Neural cell (in vitro differentiated cells): Measurements from ENCODE around the gene CNN1. TPM values are rescaled to one million over a fixed set of nuclear protein-coding genes. Genes with fewer than 3 reads are reported as not detected.

ENCODE experiments used
- H2AFZ ChIP-seq: fragments of 200-600, 300-800 bp; sonication (generic), shearing (Covaris generic); 2 replicates; pipeline ENCODE4 v1.6.0; 2014; ENCODE audit warnings: low read depth, mild to moderate bottlenecking, antibody characterized with exemption, low read length, moderate library complexity
- H3F3A ChIP-seq: fragments of 200-600 bp; shearing (Covaris generic); 2 replicates; pipeline ENCODE4 v1.6.1; 2016; ENCODE audit warnings: mild to moderate bottlenecking, moderate library complexity, mixed read lengths, antibody characterized with exemption, low read length; ENCODE audit not compliant: insufficient read depth, poor library complexity, severe bottlenecking
- H3K27ac ChIP-seq: fragments of 200-600, 300-800 bp; sonication (generic), shearing (Covaris generic); 2 replicates; pipeline ENCODE4 v1.5.1; 2014; ENCODE audit warnings: mild to moderate bottlenecking, low read length, moderate library complexity
- H3K27me3 ChIP-seq: fragments of 300-800, 200-600 bp; sonication (generic), shearing (Covaris generic); 2 replicates; pipeline ENCODE4 v1.6.0; 2014; ENCODE audit warnings: mild to moderate bottlenecking, low read depth, low read length, moderate library complexity; ENCODE audit not compliant: insufficient read depth
- H3K36me3 ChIP-seq: fragments of 300-800, 200-600 bp; sonication (generic), shearing (Covaris generic); 2 replicates; pipeline ENCODE4 v1.5.1; 2014; ENCODE audit warnings: mild to moderate bottlenecking, antibody characterized with exemption, low read length, moderate library complexity; ENCODE audit not compliant: insufficient read depth
- H3K4me2 ChIP-seq: fragments of 300-800, 200-600 bp; sonication (generic), shearing (Covaris generic); 2 replicates; pipeline ENCODE4 v1.6.0; 2014; ENCODE audit warnings: mild to moderate bottlenecking, low read length
- H3K4me3 ChIP-seq: fragments of 300-800, 200-600 bp; sonication (generic), shearing (Covaris generic); 2 replicates; pipeline ENCODE4 v1.5.1; 2014; ENCODE audit warnings: mild to moderate bottlenecking, low read length, moderate library complexity
- H3K79me2 ChIP-seq: fragments of 200-600 bp; shearing (Covaris generic); replicated peaks from 2 replicates; pipeline ENCODE4 v1.6.0; 2014; ENCODE audit warnings: mild to moderate bottlenecking, low read length, moderate library complexity; ENCODE audit not compliant: insufficient read depth
- H3K9ac ChIP-seq: fragments of 300-800, 200-600 bp; sonication (generic), shearing (Covaris generic); 2 replicates; pipeline ENCODE4 v1.6.1; 2016; ENCODE audit warnings: mild to moderate bottlenecking, low read length, mixed read lengths
- H3K9me2 ChIP-seq: fragments of 200-600 bp; shearing (Covaris generic); 2 replicates; pipeline ENCODE4 v1.6.1; 2016; ENCODE audit warnings: mild to moderate bottlenecking, low read length, mixed read lengths; ENCODE audit not compliant: insufficient read depth
- H3K9me3 ChIP-seq: fragments of 200-600, 300-800 bp; sonication (generic), shearing (Covaris generic); 2 replicates; pipeline ENCODE4 v1.6.1; 2016; ENCODE audit warnings: mild to moderate bottlenecking, mixed run types, low read length, moderate library complexity, mixed read lengths
- H4K20me1 ChIP-seq: fragments of 200-600 bp; shearing (Covaris generic); 2 replicates; pipeline ENCODE4 v1.6.1; 2016; ENCODE audit warnings: mild to moderate bottlenecking, mixed run types; ENCODE audit not compliant: insufficient read depth
- EP300 ChIP-seq: fragments of 450-650 bp; conservative IDR thresholded peaks from 2 replicates; pipeline ENCODE4 v1.6.1; 2014; ENCODE audit warnings: antibody characterized with exemption, mild to moderate bottlenecking, moderate library complexity; ENCODE audit not compliant: poor library complexity, severe bottlenecking
- EZH2 ChIP-seq: fragments of 200-600, 300-800 bp; shearing (Covaris generic), sonication (generic); IDR thresholded peaks from 2 replicates; pipeline ENCODE4 v1.6.1; 2014; ENCODE audit warnings: antibody characterized with exemption, low read length, borderline replicate concordance, mild to moderate bottlenecking; ENCODE audit not compliant: insufficient read depth, poor library complexity, severe bottlenecking
- MXI1 ChIP-seq: fragments of 450-650 bp; conservative IDR thresholded peaks from 2 replicates; pipeline ENCODE4 v1.6.1; 2014; ENCODE audit warnings: antibody characterized with exemption, mild to moderate bottlenecking; ENCODE audit not compliant: poor library complexity, severe bottlenecking
- POLR2AphosphoS5 ChIP-seq: IDR thresholded peaks from 2 replicates; pipeline ENCODE4 v1.6.1; 2012
- RAD21 ChIP-seq: fragments of 450-650 bp; conservative IDR thresholded peaks from 2 replicates; pipeline ENCODE4 v1.6.1; 2014; ENCODE audit warnings: antibody characterized with exemption, mild to moderate bottlenecking, moderate library complexity
- SMC3 ChIP-seq: fragments of 450-650 bp; conservative IDR thresholded peaks from 2 replicates; pipeline ENCODE4 v1.6.1; 2014; ENCODE audit warnings: antibody characterized with exemption, mild to moderate bottlenecking, moderate library complexity; ENCODE audit not compliant: poor library complexity
- TAF1 ChIP-seq: IDR thresholded peaks from 2 replicates; pipeline ENCODE4 v1.6.1; 2012; ENCODE audit warnings: low read depth
- polyA plus RNA-seq: library from polyadenylated mRNA; depleted of rRNA; stranded (reverse); fragments of >200 nt; gene quantifications from 2 replicates; pipeline ENCODE4 v1.2.3, GENCODE V29; 2014
- TF ChIP-seq, protein P1 (sequence below): fragments of 450-650 bp; IDR thresholded peaks from 2 replicates; pipeline ENCODE4 v1.5.1; 2014; ENCODE audit warnings: antibody characterized with exemption, mild to moderate bottlenecking, moderate library complexity; ENCODE audit not compliant: poor library complexity, severe bottlenecking
- TF ChIP-seq, protein P2 (sequence below): IDR thresholded peaks from 2 replicates; pipeline ENCODE4 v1.6.1; 2012; ENCODE audit warnings: borderline replicate concordance

CNN1 gene
- polyA plus RNA-seq, 1 donor from 2014 or later, result not detected

DNA sequence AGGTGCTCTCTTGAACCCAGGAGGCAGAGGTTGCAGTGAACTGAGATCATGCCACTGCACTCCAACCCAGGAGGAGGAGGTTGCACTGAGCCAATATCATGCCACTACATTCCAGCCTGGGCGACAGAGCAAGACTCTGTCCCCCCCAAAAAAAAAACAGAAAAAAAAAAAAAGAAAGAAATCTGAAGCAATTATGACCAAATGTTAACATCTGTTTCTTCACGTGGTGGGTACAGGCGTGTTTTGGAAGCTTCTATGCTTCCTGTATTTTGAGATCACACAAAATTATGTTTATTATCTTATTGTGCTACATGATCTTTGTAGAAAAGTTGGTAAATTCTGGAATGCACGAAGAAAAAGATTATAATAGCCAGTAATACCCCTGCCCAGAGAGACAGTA is 41.5 kb downstream of the CNN1 start:
- no peaks in the 10 kb centered on the region for H3K9me2 ChIP-seq
- no peaks in the 10 kb centered on the region for H3K36me3 ChIP-seq
- H2AFZ ChIP-seq, result no peak overlapping the region
- no peak for TF ChIP-seq SMC3
- no peak for TF ChIP-seq EP300
- TF ChIP-seq EZH2, result no peak
- TF ChIP-seq TAF1, result no peak
- TF ChIP-seq, protein P1, sequence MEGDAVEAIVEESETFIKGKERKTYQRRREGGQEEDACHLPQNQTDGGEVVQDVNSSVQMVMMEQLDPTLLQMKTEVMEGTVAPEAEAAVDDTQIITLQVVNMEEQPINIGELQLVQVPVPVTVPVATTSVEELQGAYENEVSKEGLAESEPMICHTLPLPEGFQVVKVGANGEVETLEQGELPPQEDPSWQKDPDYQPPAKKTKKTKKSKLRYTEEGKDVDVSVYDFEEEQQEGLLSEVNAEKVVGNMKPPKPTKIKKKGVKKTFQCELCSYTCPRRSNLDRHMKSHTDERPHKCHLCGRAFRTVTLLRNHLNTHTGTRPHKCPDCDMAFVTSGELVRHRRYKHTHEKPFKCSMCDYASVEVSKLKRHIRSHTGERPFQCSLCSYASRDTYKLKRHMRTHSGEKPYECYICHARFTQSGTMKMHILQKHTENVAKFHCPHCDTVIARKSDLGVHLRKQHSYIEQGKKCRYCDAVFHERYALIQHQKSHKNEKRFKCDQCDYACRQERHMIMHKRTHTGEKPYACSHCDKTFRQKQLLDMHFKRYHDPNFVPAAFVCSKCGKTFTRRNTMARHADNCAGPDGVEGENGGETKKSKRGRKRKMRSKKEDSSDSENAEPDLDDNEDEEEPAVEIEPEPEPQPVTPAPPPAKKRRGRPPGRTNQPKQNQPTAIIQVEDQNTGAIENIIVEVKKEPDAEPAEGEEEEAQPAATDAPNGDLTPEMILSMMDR, result no peak
- no peak for TF ChIP-seq RAD21
- no peak for TF ChIP-seq POLR2AphosphoS5
- no peak for TF ChIP-seq MXI1
- TF ChIP-seq, protein P2, sequence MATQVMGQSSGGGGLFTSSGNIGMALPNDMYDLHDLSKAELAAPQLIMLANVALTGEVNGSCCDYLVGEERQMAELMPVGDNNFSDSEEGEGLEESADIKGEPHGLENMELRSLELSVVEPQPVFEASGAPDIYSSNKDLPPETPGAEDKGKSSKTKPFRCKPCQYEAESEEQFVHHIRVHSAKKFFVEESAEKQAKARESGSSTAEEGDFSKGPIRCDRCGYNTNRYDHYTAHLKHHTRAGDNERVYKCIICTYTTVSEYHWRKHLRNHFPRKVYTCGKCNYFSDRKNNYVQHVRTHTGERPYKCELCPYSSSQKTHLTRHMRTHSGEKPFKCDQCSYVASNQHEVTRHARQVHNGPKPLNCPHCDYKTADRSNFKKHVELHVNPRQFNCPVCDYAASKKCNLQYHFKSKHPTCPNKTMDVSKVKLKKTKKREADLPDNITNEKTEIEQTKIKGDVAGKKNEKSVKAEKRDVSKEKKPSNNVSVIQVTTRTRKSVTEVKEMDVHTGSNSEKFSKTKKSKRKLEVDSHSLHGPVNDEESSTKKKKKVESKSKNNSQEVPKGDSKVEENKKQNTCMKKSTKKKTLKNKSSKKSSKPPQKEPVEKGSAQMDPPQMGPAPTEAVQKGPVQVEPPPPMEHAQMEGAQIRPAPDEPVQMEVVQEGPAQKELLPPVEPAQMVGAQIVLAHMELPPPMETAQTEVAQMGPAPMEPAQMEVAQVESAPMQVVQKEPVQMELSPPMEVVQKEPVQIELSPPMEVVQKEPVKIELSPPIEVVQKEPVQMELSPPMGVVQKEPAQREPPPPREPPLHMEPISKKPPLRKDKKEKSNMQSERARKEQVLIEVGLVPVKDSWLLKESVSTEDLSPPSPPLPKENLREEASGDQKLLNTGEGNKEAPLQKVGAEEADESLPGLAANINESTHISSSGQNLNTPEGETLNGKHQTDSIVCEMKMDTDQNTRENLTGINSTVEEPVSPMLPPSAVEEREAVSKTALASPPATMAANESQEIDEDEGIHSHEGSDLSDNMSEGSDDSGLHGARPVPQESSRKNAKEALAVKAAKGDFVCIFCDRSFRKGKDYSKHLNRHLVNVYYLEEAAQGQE, result no peak
- H3K9ac ChIP-seq, result no peak overlapping the region
- no peak overlapping the region for H3K4me2 ChIP-seq
- no peaks in the 10 kb centered on the region for H3K27me3 ChIP-seq
- no peaks in the 10 kb centered on the region for H3K79me2 ChIP-seq
- no peaks in the 10 kb centered on the region for H3F3A ChIP-seq
- no peaks in the 10 kb centered on the region for H3K9me3 ChIP-seq
- H3K4me3 ChIP-seq, result no peak overlapping the region
- no peaks in the 10 kb centered on the region for H4K20me1 ChIP-seq
- no peak overlapping the region for H3K27ac ChIP-seq

- no peaks in the 10 kb centered on the region for H3K9me3 ChIP-seq
- no peaks in the 10 kb centered on the region for H3K36me3 ChIP-seq
- no peaks in the 10 kb centered on the region for H3F3A ChIP-seq
- no peaks in the 10 kb centered on the region for H4K20me1 ChIP-seq
- H2AFZ ChIP-seq, result no peak overlapping the region
- H3K9me2 ChIP-seq, result no peaks in the 10 kb centered on the region
- TF ChIP-seq, protein P2, result no peak
- H3K9ac ChIP-seq, result no peak overlapping the region
- no peak overlapping the region for H3K4me2 ChIP-seq
- H3K4me3 ChIP-seq, result no peak overlapping the region
- no peaks in the 10 kb centered on the region for H3K27me3 ChIP-seq
- H3K79me2 ChIP-seq, result no peaks in the 10 kb centered on the region
- H3K27ac ChIP-seq, result no peak overlapping the region
Observed at GRCh38 chr19:11581740-11582139, 43.1 kb downstream of the CNN1 start.
